ENCODE measurements around the gene METTL26. TPM values are rescaled to one million over a fixed set of nuclear protein-coding genes. Genes with fewer than 3 reads are reported as not detected.

The METTL26 gene
- total RNA-seq, 1 donor: 76.0 TPM

- Histone ChIP-seq H3K4me2 (ENCODE audit: insufficient read depth, low read length) (no peak overlapping the region), H4K20me1 (ENCODE audit: insufficient read depth, low read length) (peaks cover 4% of the 10 kb centered on the region), H3K79me2 (ENCODE audit: insufficient read depth, low read length) (peaks cover 6% of the 10 kb centered on the region), H3K36me3 (ENCODE audit: insufficient read depth, low read length) (no peaks in the 10 kb centered on the region), H3K9me3 (ENCODE audit: low read depth, low read length) (no peaks in the 10 kb centered on the region), H3K4me1 (ENCODE audit: insufficient read depth, low read length) (peaks cover 17% of the 10 kb centered on the region), H3K4me3 (ENCODE audit: insufficient read depth, low read length) (no peak overlapping the region), H2AFZ (ENCODE audit: low read length) (no peak overlapping the region), H3K27ac (ENCODE audit: low read depth, low read length) (no peak overlapping the region), H3K27me3 (ENCODE audit: insufficient read depth, low read length) (no peaks in the 10 kb centered on the region)
- TF ChIP-seq CTCF (IDR thresholded peaks at IDR 0.05; ENCODE audit: extremely low read depth, low read depth, low read length): no peak
- DNase-seq (ENCODE audit: insufficient read length, low spot score, missing footprints): no peak
Measured at GRCh38 chr16:630249-630814, 5.8 kb downstream of the METTL26 start.

- Histone ChIP-seq H3K4me3 (ENCODE audit: insufficient read depth, low read length) (no peak overlapping the region), H3K36me3 (ENCODE audit: insufficient read depth, low read length) (no peaks in the 10 kb centered on the region), H3K4me2 (ENCODE audit: insufficient read depth, low read length) (no peak overlapping the region), H3K9me3 (ENCODE audit: low read depth, low read length) (no peaks in the 10 kb centered on the region), H3K4me1 (ENCODE audit: insufficient read depth, low read length) (peaks cover 13% of the 10 kb centered on the region), H2AFZ (ENCODE audit: low read length) (no peak overlapping the region), H3K27ac (ENCODE audit: low read depth, low read length) (no peak overlapping the region), H4K20me1 (ENCODE audit: insufficient read depth, low read length) (peaks cover under 1% of the 10 kb centered on the region), H3K27me3 (ENCODE audit: insufficient read depth, low read length) (no peaks in the 10 kb centered on the region), H3K79me2 (ENCODE audit: insufficient read depth, low read length) (peaks cover under 1% of the 10 kb centered on the region)
- TF ChIP-seq CTCF (IDR thresholded peaks at IDR 0.05; ENCODE audit: extremely low read depth, low read depth, low read length): no peak
- DNase-seq (ENCODE audit: insufficient read length, low spot score, missing footprints): no peak
Measured at GRCh38 chr16:629833-630248, 6.3 kb downstream of the METTL26 start.

GRCh38 chr16:629185-629832 is 6.8 kb downstream of the METTL26 start:
- Histone ChIP-seq H3K27me3 (ENCODE audit: insufficient read depth, low read length) (no peaks in the 10 kb centered on the region), H3K4me2 (ENCODE audit: insufficient read depth, low read length) (no peak overlapping the region), H3K9me3 (ENCODE audit: low read depth, low read length) (no peaks in the 10 kb centered on the region), H3K4me1 (ENCODE audit: insufficient read depth, low read length) (peaks cover 13% of the 10 kb centered on the region), H3K36me3 (ENCODE audit: insufficient read depth, low read length) (no peaks in the 10 kb centered on the region), H4K20me1 (ENCODE audit: insufficient read depth, low read length) (no peaks in the 10 kb centered on the region), H3K27ac (ENCODE audit: low read depth, low read length) (no peak overlapping the region), H2AFZ (ENCODE audit: low read length) (no peak overlapping the region), H3K4me3 (ENCODE audit: insufficient read depth, low read length) (no peak overlapping the region), H3K79me2 (ENCODE audit: insufficient read depth, low read length) (no peaks in the 10 kb centered on the region)
- no peak for TF ChIP-seq CTCF (IDR thresholded peaks at IDR 0.05; ENCODE audit: extremely low read depth, low read depth, low read length)
- no peak for DNase-seq (ENCODE audit: insufficient read length, low spot score, missing footprints)

GRCh38 chr16:628321-629061 is 7.6 kb downstream of the METTL26 start:
- peaks cover 13% of the 10 kb centered on the region for H3K4me1 ChIP-seq (ENCODE audit: insufficient read depth, low read length)
- no peak overlapping the region for H2AFZ ChIP-seq (ENCODE audit: low read length)
- H3K27me3 ChIP-seq (ENCODE audit: insufficient read depth, low read length): no peaks in the 10 kb centered on the region
- no peaks in the 10 kb centered on the region for H3K36me3 ChIP-seq (ENCODE audit: insufficient read depth, low read length)
- no peak for TF ChIP-seq CTCF (IDR thresholded peaks at IDR 0.05; ENCODE audit: extremely low read depth, low read depth, low read length)
- no peak overlapping the region for H3K27ac ChIP-seq (ENCODE audit: low read depth, low read length)
- H3K9me3 ChIP-seq (ENCODE audit: low read depth, low read length): no peaks in the 10 kb centered on the region
- no peaks in the 10 kb centered on the region for H3K79me2 ChIP-seq (ENCODE audit: insufficient read depth, low read length)
- no peak overlapping the region for H3K4me2 ChIP-seq (ENCODE audit: insufficient read depth, low read length)
- no peak overlapping the region for H3K4me3 ChIP-seq (ENCODE audit: insufficient read depth, low read length)
- no peak for DNase-seq (ENCODE audit: insufficient read length, low spot score, missing footprints)
- H4K20me1 ChIP-seq (ENCODE audit: insufficient read depth, low read length): peaks cover 6% of the 10 kb centered on the region

Measured in osteoblast (primary cell).